GM12878 (cell line): ENCODE data around the gene ARMC6.

Experiments used
- MAX ChIP-seq: IDR thresholded peaks from 2 replicates; pipeline ENCODE4 v1.6.1; 2012; ENCODE audit warnings: low read depth, low read length, improper control_type of control experiment
- ZBTB33 ChIP-seq: fragments of 450-650 bp; IDR thresholded peaks from 2 replicates; pipeline ENCODE4 v1.6.1; 2017; ENCODE audit warnings: mild to moderate bottlenecking
- TF ChIP-seq, protein P1 (sequence below), 3 experiments: IDR thresholded peaks in 2 of 3; conservative IDR thresholded peaks in 1 of 3; 2 replicates each; pipeline ENCODE4 v1.5.1; 2011; ENCODE audit warnings: low read depth in 3 of 3, low read length in 3 of 3, mild to moderate bottlenecking in 3 of 3, control low read depth in 2 of 3, moderate library complexity in 2 of 3, inconsistent platforms in 1 of 3, mixed read lengths in 1 of 3; ENCODE audit not compliant: control insufficient read depth in 2 of 3, insufficient read depth in 1 of 3; ENCODE audit errors: extremely low read depth in 1 of 3

DNA sequence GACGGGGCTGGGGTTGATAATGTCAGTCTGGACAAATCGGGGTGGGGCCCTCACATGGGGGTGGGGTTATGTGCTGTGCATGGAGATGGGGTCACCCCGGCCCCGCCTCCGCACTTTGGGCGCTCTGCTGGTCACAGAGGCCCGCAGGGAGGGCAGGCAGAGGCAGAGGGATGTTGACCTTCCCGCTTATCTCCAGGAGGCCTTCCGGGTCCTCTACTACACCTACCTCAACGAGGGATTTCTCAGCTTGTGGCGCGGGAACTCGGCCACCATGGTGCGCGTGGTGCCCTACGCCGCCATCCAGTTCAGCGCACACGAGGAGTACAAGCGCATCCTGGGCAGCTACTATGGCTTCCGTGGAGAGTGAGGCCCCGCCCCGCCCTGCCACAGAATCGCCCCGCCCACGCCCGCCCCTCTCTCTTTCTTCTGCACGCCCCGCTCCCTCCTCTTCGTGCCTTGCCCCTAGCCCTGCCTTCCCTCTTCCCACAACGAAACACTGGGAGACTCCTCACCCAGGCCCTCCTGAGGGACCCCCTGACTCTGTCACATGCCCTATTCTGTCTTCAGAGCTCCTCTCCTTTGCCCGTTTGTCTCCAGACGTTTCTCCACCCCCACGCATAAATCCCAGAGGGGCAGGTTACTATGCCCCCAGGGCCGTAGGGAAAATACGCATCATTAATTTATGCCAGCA, 72.1 kb downstream of the ARMC6 start:
- TF ChIP-seq, protein P1, sequence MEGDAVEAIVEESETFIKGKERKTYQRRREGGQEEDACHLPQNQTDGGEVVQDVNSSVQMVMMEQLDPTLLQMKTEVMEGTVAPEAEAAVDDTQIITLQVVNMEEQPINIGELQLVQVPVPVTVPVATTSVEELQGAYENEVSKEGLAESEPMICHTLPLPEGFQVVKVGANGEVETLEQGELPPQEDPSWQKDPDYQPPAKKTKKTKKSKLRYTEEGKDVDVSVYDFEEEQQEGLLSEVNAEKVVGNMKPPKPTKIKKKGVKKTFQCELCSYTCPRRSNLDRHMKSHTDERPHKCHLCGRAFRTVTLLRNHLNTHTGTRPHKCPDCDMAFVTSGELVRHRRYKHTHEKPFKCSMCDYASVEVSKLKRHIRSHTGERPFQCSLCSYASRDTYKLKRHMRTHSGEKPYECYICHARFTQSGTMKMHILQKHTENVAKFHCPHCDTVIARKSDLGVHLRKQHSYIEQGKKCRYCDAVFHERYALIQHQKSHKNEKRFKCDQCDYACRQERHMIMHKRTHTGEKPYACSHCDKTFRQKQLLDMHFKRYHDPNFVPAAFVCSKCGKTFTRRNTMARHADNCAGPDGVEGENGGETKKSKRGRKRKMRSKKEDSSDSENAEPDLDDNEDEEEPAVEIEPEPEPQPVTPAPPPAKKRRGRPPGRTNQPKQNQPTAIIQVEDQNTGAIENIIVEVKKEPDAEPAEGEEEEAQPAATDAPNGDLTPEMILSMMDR (IDR thresholded peaks at IDR 0.05 in 2 of 3, conservative IDR thresholded peaks at IDR 0.05 in 1 of 3; ENCODE audit: control insufficient read depth in 2 of 3, extremely low read depth in 1 of 3, insufficient read depth in 1 of 3, low read depth in 3 of 3, low read length in 3 of 3): no peak
- TF ChIP-seq ZBTB33 (no peak), MAX (no peak)
